Activated B cell treated with CpG ODN at 0.5 μM for 24 hours (primary cell): ENCODE results near the gene ACVRL1. TPM values are rescaled to one million over a fixed set of nuclear protein-coding genes. Genes with fewer than 3 reads are reported as not detected.

ENCODE experiments used
- ATAC-seq: fragments of 200-7000 bp; cut with Tn5 transposase; one replicate; pipeline ENCODE4 v1.10.0; 2021; ENCODE audit warnings: low read depth, mild to moderate bottlenecking, moderate library complexity
- CTCF ChIA-PET: fragments of 350-600 bp; sonication (Branson Sonifier 250); formaldehyde crosslinking; loops from one replicate; lab custom pipeline; 2021; ENCODE audit warnings: antibody characterized with exemption; lab: Charles Lee
- POLR2A ChIA-PET: fragments of 350-600 bp; sonication (Branson Sonifier 250); formaldehyde crosslinking; loops from one replicate; lab custom pipeline; 2021; ENCODE audit warnings: antibody characterized with exemption; lab: Charles Lee
- DNase-seq: peaks from one replicate; pipeline ENCODE4 v3.0.0; 2022
- H3K27ac Mint-ChIP-seq: one replicate; pipeline ENCODE4 v1.8.0; 2020; ENCODE audit warnings: mixed read lengths
- H3K27me3 Mint-ChIP-seq: one replicate; pipeline ENCODE4 v1.8.0; 2021; ENCODE audit warnings: mixed read lengths
- H3K36me3 Mint-ChIP-seq: one replicate; pipeline ENCODE4 v1.8.0; 2021; ENCODE audit warnings: low read depth, mixed read lengths
- H3K4me1 Mint-ChIP-seq: one replicate; pipeline ENCODE4 v1.8.0; 2021; ENCODE audit warnings: mixed read lengths
- H3K4me3 Mint-ChIP-seq: one replicate; pipeline ENCODE4 v1.8.0; 2020; ENCODE audit warnings: mild to moderate bottlenecking, mixed read lengths
- H3K9me3 Mint-ChIP-seq: one replicate; pipeline ENCODE4 v1.8.0; 2020; ENCODE audit warnings: mixed read lengths
- CTCF ChIP-seq: fragments of 200-600 bp; IDR thresholded peaks from one replicate; pipeline ENCODE4 v1.8.0; 2022; ENCODE audit warnings: antibody characterized with exemption, mild to moderate bottlenecking
- intact Hi-C: fragments of 100-400 bp; cut with micrococcal nuclease; formaldehyde crosslinking; loops from one replicate; pipeline ENCODE4 v1.15.1; 2024
- total RNA-seq: library from RNA; stranded (reverse); gene quantifications from 2 replicates; pipeline ENCODE4 v1.2.3, GENCODE V29; 2022

The ACVRL1 gene
- total RNA-seq, 1 donor from 2014 or later = not detected

- DNase-seq = no peak
- H3K27ac Mint-ChIP-seq = no peak overlapping the region
- H3K27me3 Mint-ChIP-seq = no peaks in the 10 kb centered on the region
- no peak for TF ChIP-seq CTCF
- H3K4me3 Mint-ChIP-seq = no peak overlapping the region
- H3K9me3 Mint-ChIP-seq = no peaks in the 10 kb centered on the region
- H3K4me1 Mint-ChIP-seq = no peaks in the 10 kb centered on the region
- intact Hi-C loops = no loop called here
- peaks cover 3% of the 10 kb centered on the region for H3K36me3 Mint-ChIP-seq
- ATAC-seq = no peak
- ChIA-PET CTCF (interaction anchor here (2.1 kb wide), 1 partner anchor 10 kb away, joined by 8 read pairs; no protein-coding TSS in a partner anchor), POLR2A (no interaction called here)
Observed at GRCh38 chr12:51960890-51961289, 53.6 kb downstream of the ACVRL1 start.

DNA sequence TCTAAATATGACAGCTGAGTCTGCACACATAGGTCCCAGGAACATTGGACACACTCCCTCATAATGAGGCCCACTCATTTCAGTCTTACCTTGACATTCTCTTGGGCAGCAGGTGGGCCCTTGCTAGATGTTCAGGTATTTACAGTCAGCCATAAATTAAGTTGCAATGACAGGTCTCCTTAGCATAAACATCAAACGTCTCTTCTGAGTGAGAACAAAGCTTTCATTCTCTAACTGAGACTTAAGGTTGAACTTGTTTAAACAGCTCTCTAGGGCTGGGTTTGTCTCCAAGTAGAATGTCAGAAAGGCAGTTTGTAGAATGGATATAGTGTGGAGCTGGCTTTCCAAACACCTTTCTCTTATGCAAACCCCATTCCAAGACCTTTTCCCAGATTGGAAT lies 54.5 kb downstream of the ACVRL1 start:
- intact Hi-C loops = no loop called here
- H3K4me3 Mint-ChIP-seq = no peak overlapping the region
- peaks cover 3% of the 10 kb centered on the region for H3K36me3 Mint-ChIP-seq
- ChIA-PET CTCF (interaction anchor here (1.2 to 2.1 kb wide), 2 partner anchors 9 to 64 kb away, joined by 4 to 8 read pairs; no protein-coding TSS in a partner anchor), POLR2A (no interaction called here)
- ATAC-seq (no peak), DNase-seq (no peak)
- H3K27ac Mint-ChIP-seq = no peak overlapping the region
- no peak for TF ChIP-seq CTCF
- H3K27me3 Mint-ChIP-seq = no peaks in the 10 kb centered on the region
- H3K4me1 Mint-ChIP-seq = no peaks in the 10 kb centered on the region
- H3K9me3 Mint-ChIP-seq = no peaks in the 10 kb centered on the region

DNA sequence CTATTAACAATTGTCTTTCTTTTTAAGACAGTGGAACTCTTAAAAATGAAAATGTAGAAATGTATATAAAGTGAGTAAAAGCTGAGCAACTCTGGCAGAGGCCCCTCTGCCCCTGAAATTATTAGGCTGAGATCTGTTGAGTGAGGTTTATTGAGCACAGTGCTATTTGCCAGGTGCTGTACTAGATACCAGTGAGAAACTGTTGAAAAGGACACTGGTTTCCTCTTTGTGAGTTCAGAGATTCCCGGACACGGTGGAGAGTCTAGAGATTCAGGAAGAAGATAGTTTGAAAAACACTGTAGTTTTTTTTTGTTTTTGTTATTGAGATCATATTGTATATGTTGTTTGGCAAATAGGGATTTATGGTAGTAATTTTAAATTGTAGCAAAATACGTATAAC lies 55.4 kb downstream of the ACVRL1 start:
- DNase-seq (no peak), ATAC-seq (no peak)
- Mint-ChIP-seq H3K9me3 (no peaks in the 10 kb centered on the region), H3K36me3 (peaks cover 3% of the 10 kb centered on the region), H3K27me3 (no peaks in the 10 kb centered on the region), H3K4me1 (no peaks in the 10 kb centered on the region), H3K27ac (no peak overlapping the region), H3K4me3 (no peak overlapping the region)
- TF ChIP-seq CTCF = no peak
- intact Hi-C loops = no loop called here
- ChIA-PET CTCF (interaction anchor here (1.2 to 2.1 kb wide), 2 partner anchors 8 to 63 kb away, joined by 4 to 8 read pairs; no protein-coding TSS in a partner anchor), POLR2A (no interaction called here)

DNA sequence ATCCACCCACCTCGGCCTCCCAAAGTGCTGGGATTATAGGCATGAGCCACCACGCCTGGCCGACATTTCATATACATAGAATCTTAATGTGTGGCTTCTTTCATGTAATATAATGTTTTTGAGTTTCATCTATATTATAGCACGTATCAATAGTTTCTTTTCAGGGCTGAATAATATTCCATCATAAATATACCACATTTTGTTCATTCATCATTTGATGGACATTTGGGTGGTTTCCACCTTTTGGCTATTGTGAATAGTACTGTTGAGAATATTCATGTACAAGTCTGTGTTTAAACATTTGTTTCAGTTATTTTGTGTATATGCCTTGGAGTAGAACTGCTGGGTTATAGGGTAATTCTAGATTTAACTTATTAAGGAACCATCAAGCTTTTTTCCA lies 56.2 kb downstream of the ACVRL1 start:
- CTCF ChIA-PET = no interaction called here
- H3K36me3 Mint-ChIP-seq = peaks cover 3% of the 10 kb centered on the region
- H3K4me1 Mint-ChIP-seq = no peaks in the 10 kb centered on the region
- H3K27me3 Mint-ChIP-seq = no peaks in the 10 kb centered on the region
- H3K4me3 Mint-ChIP-seq = no peak overlapping the region
- H3K27ac Mint-ChIP-seq = no peak overlapping the region
- intact Hi-C loops = no loop called here
- DNase-seq = no peak
- no peak for TF ChIP-seq CTCF
- ATAC-seq = no peak
- POLR2A ChIA-PET = no interaction called here
- no peaks in the 10 kb centered on the region for H3K9me3 Mint-ChIP-seq

DNA sequence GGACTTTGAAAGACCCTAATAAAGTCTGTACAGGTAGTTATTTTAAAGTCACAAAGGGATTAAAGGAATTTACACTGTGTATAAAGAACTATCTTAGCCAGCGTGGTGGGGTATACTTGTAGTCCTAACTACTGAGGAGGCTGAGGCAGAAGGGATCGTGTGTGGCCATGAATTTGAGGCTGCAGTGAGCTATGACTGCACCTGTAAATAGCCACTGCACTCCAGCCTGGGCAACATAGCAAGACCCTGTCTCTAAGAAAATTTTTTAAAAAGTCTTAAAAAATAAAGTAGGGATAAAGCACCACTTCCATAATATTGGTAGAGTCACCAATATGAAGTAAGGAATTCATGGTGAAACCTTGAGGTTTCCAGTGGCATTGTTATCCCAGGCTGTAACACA lies 62.3 kb downstream of the ACVRL1 start:
- POLR2A ChIA-PET = no interaction called here
- intact Hi-C loops = loop anchor here (10.0 kb wide), 1 partner anchor 95 kb away; no protein-coding TSS in a partner anchor
- H3K9me3 Mint-ChIP-seq = no peaks in the 10 kb centered on the region
- H3K27ac Mint-ChIP-seq = no peak overlapping the region
- CTCF ChIA-PET = interaction anchor here (1.8 to 2.5 kb wide), 3 partner anchors 8 to 148 kb away, joined by 6 to 9 read pairs (median 8); no protein-coding TSS in a partner anchor
- no peak for TF ChIP-seq CTCF
- peaks cover 49% of the 10 kb centered on the region for H3K4me1 Mint-ChIP-seq
- H3K4me3 Mint-ChIP-seq = no peak overlapping the region
- DNase-seq (no peak), ATAC-seq (no peak)
- no peaks in the 10 kb centered on the region for H3K36me3 Mint-ChIP-seq
- no peaks in the 10 kb centered on the region for H3K27me3 Mint-ChIP-seq
